Heart left ventricle (tissue), 13 donors: ENCODE results near the gene RNF130.

ENCODE experiments used
- POLR2A ChIP-seq, 2 donors: fragments of 450-650 bp; IDR thresholded peaks; one replicate each; pipeline ENCODE4 v1.6.1; 2017; ENCODE audit warnings: antibody characterized with exemption in 2 of 2, mild to moderate bottlenecking in 2 of 2, moderate library complexity in 2 of 2
- TF ChIP-seq, protein P1 (sequence below), 12 donors: fragments of 200-600 bp; sonication (generic) in 4 of 12; IDR thresholded peaks; one replicate each; pipeline versions ENCODE4 v1.5.0 to v1.8.0; 2018 to 2022; ENCODE audit warnings: antibody characterized with exemption in 12 of 12, mild to moderate bottlenecking in 5 of 12
- donor health status: ischemic (EF 13 %, LVEDD 7.1; RV severe dilation, severe dysfunction).
- donor health status: DM: no; HTN: yes; CAD: no.
- donor health status: DM: no; HTN: no; CAD: no.
- donor health status: ischemic (EF 25% LVEDD 6.9; RV normal size, moderate dysfunction).
- donor health status: ischemic (EF 25% LVEDD 5.7; RV mildly dilated, moderate dysfunction).
- donor health status: ischemic (EF 35%, LVEDD 5.7; RV mildly dilated, moderate dysfunction).
- donor health status: nonischemic (EF 11% LVEDD 7.7; RV severe dilation, severe dysfunction).
- donor health status: DM: yes; HTN: yes; CAD: no.
- donor health status: PGD.
- donor health status: ischemic (EF 29% LVEDD 5.4; RV normal size, mild dysfunction).
- donor health status: nonischemic (EF 23%, LVEDD 6.1; RV moderate dilation, normal function).

DNA sequence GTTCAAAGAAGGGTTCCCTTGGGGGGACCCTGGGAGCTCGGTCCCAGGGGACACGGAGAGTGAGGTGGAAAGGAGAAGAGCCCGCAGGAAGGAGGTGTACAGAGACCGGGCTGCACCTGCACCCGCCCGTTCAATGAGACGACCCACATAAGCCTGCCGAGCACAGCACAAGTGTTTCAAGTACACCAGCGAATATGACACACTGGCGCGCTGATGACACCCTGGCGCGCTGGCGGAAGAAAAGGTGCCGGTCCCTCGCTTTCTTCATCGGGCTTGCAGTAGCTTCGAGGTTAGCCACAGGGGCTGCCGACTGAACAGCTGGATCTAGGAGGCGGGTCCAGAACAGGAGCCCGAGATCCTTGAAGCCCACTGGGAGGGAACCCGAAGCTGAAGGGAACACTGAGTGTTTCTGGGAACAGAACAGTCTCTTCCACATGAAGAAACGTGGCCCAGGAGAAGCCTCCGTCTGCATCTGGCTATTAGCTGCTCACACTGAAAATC lies 165.2 kb downstream of the RNF130 start:
- TF ChIP-seq, protein P1, sequence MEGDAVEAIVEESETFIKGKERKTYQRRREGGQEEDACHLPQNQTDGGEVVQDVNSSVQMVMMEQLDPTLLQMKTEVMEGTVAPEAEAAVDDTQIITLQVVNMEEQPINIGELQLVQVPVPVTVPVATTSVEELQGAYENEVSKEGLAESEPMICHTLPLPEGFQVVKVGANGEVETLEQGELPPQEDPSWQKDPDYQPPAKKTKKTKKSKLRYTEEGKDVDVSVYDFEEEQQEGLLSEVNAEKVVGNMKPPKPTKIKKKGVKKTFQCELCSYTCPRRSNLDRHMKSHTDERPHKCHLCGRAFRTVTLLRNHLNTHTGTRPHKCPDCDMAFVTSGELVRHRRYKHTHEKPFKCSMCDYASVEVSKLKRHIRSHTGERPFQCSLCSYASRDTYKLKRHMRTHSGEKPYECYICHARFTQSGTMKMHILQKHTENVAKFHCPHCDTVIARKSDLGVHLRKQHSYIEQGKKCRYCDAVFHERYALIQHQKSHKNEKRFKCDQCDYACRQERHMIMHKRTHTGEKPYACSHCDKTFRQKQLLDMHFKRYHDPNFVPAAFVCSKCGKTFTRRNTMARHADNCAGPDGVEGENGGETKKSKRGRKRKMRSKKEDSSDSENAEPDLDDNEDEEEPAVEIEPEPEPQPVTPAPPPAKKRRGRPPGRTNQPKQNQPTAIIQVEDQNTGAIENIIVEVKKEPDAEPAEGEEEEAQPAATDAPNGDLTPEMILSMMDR (IDR thresholded peaks at IDR 0.05), result no peak
- TF ChIP-seq POLR2A (IDR thresholded peaks at IDR 0.05), result no peak
